Placental pericyte (primary cell): ENCODE results near the gene ARFRP1. TPM values are rescaled to one million over a fixed set of nuclear protein-coding genes. Genes with fewer than 3 reads are reported as not detected.

Experiments
- small RNA-seq: library from RNA; depleted of rRNA; stranded (forward); fragments of <200 nt; gene quantifications from one replicate; pipeline ENCODE3, GENCODE V24; 2012; ENCODE audit warnings: low replicate concordance
- total RNA-seq: library from RNA; depleted of rRNA; stranded (reverse); fragments of >200 nt; gene quantifications from 2 replicates; pipeline ENCODE4 v1.2.3, GENCODE V29; 2012

Gene ARFRP1, protein sequence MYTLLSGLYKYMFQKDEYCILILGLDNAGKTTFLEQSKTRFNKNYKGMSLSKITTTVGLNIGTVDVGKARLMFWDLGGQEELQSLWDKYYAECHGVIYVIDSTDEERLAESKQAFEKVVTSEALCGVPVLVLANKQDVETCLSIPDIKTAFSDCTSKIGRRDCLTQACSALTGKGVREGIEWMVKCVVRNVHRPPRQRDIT
- 43.4 and 45.5 TPM in 2 replicates for total RNA-seq

DNA sequence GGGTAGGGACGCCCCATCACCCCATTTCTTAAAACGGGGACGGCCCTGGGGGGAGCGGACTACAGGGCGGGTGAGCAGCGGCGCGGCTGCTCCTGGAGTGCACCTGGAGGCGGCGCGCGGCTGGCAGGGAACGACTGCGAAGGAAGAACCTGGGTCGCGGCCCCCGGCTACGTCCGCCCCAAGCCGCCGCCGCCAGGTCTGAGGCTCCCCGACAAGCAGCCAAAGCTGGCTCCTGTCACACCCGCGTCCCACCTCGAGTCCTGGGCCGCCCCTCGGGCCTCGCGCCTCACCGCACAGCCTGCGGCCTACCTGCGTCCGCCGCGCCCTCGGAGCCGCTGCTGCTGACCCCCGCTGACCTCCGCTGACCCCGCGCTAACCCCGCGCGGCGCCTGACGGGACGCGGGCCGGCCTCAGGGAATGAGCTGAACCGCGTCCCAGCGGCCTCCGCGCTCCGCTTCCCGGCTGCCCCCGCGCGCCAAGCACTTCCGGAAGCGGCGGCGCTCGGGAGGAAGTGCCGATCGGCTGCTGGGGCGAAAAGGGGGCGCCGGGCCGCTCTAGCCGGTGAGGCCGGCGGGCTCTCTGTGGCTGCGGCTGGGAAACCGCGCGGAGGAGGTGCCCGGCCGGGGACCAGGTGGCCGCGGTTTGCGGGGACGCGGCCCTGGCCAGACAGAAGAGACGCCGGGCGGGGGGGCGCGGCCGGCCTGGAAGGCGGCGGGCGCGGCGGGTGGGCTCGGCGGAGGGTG is at the start of gene ARFRP1, which contains the start of gene ZGPAT:
Gene ARFRP1 (minus strand): TSS at position 419 of the 743 bp plus-strand sequence. CDS start 885 bp downstream, outside the sequence.
Gene ZGPAT (plus strand): TSS at position 482 of the 743 bp plus-strand sequence. CDS start 542 bp downstream, outside the sequence.

DNA sequence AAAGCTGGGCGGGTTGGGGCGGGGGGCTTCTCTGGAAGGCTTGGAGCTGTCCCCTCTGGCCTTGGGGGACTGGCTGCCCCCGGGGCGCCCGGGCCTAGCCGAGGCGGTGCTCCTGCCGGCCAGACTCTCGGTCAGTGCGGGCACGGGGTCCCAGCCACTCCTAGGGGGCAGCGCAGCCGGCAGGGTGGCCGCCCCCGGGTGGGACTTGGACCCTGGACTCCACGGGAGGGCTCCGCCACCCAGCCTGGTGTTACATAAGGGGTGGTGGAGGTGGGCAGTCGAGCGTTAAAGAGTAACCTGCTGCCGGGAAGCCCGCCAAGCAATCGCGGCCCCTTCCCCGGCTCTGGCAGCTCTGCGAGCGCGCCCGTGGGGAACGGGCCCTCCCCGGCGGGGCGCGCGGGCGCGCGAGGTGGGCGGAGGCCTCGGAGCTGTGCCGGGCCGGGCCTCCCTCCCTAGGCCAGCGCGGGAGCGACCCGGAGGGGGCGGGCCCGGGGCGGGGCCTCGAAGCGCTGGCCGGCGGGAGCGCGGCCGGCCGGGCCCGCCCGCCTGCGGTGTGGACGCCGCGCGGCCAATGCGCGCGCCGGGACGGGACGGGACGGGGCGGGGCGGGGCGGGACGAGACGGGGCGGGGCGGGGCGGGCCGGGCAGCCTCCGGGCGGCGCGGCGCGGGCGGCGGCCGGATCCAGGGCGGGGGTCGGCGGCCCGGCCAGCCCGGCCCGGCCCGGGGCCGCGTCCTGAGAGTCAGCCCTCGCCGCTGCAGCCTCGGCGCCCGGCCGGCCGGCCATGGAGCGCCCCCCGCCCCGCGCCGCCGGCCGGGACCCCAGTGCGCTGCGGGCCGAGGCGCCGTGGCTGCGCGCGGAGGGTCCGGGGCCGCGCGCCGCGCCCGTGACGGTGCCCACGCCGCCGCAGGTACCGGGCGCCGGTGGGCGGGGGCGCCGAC is 31.6 kb upstream of the ARFRP1 start, which contains the start of gene SLC2A4RG:
Gene SLC2A4RG (plus strand): TSS at position 647 of the 940 bp plus-strand sequence. CDS start 137 bp downstream, at position 784.

DNA sequence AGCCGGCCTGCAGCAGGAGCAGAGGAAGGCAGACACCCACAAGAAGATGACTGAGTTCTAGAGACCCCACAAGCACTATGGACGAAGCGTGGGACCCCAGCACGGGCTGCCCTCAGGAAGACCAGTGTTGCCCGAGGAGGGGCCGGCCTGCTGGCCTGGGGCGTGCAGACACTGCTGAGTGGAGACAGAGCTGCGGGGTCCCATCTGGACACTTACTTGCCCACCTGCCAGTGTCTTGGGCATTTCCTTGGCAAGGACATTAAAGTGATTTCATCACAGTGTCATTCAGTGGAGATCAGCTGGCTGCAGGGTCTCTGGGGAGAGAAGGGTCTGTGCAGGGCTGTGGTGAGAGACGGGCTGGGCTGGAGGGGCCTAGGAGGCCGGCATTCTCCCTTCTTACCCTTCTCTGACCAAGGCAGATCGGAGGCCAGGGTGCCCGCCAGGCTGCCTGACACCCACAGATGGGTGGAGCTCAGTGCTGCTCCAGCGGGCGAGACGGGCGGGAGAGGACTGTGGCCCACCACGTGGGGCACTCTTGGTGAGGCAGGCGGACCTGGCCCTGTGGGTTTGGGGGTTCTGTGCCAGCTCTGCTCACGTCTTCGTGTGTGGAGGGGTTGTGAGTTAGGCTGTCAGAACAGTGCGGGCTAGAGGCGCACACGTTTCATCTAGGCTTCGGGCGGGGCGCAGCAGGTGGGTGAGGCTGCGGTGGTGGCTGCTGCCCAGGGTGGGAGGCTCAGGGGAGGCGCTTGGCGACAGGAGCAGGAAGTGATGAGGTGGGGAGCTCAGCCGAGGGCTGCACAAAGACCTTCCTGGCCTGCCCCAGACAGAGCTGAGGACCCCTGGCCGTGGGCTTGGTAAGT is 28.3 kb upstream of the ARFRP1 start, which contains the start of gene LIME1:
Gene LIME1 (plus strand): TSS at position 806 of the 860 bp plus-strand sequence. CDS start 886 bp downstream, outside the sequence.

DNA sequence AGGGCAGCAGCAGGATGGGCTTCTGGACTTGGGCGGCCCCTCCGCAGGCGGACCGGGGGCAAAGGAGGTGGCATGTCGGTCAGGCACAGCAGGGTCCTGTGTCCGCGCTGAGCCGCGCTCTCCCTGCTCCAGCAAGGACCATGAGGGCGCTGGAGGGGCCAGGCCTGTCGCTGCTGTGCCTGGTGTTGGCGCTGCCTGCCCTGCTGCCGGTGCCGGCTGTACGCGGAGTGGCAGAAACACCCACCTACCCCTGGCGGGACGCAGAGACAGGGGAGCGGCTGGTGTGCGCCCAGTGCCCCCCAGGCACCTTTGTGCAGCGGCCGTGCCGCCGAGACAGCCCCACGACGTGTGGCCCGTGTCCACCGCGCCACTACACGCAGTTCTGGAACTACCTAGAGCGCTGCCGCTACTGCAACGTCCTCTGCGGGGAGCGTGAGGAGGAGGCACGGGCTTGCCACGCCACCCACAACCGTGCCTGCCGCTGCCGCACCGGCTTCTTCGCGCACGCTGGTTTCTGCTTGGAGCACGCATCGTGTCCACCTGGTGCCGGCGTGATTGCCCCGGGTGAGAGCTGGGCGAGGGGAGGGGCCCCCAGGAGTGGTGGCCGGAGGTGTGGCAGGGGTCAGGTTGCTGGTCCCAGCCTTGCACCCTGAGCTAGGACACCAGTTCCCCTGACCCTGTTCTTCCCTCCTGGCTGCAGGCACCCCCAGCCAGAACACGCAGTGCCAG is 11.0 kb downstream of the ARFRP1 start, which contains the start of gene TNFRSF6B:
Gene TNFRSF6B (plus strand): TSS at position 25 of the 729 bp plus-strand sequence. CDS start 116 bp downstream, at position 141.

DNA sequence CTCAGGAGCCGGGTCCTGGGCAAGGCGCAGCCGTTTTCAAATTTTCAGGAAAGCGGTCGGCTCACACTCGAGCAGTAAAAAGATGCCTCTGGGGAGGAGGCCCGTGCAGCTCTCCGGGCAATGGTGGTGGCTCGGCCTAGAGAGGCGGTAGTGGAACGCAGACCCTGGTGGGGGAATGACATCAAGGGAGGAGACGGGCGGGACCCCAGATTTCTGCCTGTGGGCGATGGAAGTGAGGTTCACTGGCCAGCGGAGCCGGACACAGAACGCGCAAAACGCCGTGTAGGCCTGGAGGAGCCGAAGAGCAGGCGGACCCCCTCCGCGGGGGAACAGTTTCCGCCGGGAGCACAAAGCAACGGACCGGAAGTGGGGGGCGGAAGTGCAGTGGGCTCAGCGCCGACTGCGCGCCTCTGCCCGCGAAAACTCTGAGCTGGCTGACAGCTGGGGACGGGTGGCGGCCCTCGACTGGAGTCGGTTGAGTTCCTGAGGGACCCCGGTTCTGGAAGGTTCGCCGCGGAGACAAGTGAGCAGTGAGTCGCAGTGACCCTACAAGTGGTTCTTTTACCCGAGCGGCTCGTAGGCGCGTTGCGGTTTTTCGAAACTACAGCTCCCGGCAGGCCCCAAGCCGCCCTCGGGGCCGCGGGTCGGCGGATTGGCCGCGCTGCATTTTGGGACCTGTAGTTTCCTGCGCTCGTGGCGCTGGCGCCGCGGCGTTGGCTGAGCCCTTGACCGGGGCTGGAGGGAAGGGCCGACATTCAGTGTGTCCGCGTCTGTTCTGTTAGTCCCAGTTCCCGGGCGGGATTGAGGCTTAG is 49.6 kb downstream of the ARFRP1 start, which contains the start of gene RTEL1:
Gene RTEL1 (plus strand): TSS at position 376 of the 812 bp plus-strand sequence. CDS start 1,091 bp downstream, outside the sequence.

DNA sequence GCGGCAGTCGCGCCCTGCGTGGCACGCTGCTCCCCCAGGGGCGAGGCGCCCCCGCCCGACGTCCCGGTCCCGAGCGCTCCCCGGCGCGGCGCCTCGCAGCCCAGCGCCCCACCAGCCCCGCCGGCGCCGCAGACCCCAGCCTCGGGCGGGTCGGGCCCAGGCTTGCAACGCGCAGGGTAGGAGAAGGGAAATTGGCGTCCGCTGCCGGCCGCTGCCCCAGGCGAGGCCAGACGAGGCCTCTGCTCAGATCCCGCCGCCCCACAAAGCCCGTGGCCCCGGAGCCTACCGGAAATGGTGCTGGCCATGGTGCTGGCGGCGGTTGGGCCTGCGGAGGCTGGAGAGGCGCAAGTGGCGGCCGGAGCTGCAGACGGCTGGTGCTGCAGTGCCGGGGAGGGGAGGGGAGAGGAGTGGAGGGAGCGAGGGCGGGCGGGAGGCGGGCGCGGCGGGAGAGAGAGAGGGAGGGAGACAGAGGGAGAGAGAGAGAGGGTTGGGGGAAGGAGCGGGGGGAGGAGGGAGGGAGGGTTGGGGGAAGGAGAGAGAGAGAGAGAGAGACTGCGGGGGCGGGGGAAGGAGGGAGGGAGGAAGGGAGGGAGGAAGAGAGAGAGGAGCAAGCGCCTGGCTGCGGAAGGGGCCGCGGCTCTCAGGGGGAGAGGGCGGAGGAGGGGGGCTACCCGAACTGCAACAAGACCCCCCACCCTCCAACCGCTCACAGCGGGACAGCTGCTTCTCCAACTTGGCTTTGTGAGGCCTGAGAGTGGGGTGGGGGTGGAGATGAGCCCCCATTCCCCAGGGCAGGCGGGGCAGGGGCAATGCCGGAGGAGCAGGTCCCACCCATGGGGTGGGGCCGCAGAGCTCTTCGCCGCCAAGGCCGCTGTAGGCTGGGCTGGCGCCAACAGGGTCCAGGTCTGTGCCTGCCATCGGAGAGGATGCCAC is 54.5 kb downstream of the ARFRP1 start, which contains the start of gene STMN3:
Gene STMN3 (minus strand): TSS at position 384 of the 933 bp plus-strand sequence. CDS start 79 bp downstream, at position 305.

Small RNA genes lying within 50 kb of the gene (small RNA-seq; reads per million reads assigned to genes)
- gene LIME1, result not detected
- gene TNFRSF6B, result not detected

Other genes starting within 250 kb of the ARFRP1 start
- not detected in 2 replicates for gene KCNQ2, start 235.3 kb downstream of the ARFRP1 start, total RNA-seq
- 1.3 and 4.6 TPM in 2 replicates for gene EEF1A2, start 208.9 kb downstream of the ARFRP1 start, total RNA-seq
- gene PPDPF, start 187.2 kb downstream of the ARFRP1 start, total RNA-seq, result 63.5 and 86.3 TPM in 2 replicates
- gene PTK6, start 170.6 kb downstream of the ARFRP1 start, total RNA-seq, result 0.14 and 0.44 TPM in 2 replicates
- gene SRMS, start 160.2 kb downstream of the ARFRP1 start, total RNA-seq, result not detected in 2 replicates
- gene FNDC11, start 153.8 kb downstream of the ARFRP1 start, total RNA-seq, result 0.43 and 0.88 TPM in 2 replicates
- gene HELZ2, start 133.7 kb downstream of the ARFRP1 start, total RNA-seq, result 42.7 and 81.7 TPM in 2 replicates
- 11.2 and 16.0 TPM in 2 replicates for gene GMEB2, start 80.9 kb downstream of the ARFRP1 start, total RNA-seq
- gene STMN3, start 54.6 kb downstream of the ARFRP1 start, total RNA-seq, result 9.2 and 41.1 TPM in 2 replicates
- gene RTEL1, start 49.7 kb downstream of the ARFRP1 start, total RNA-seq, result 24.5 and 29.5 TPM in 2 replicates
- 3.9 and 35.9 TPM in 2 replicates for gene TNFRSF6B, start 11.3 kb downstream of the ARFRP1 start, total RNA-seq
- 20.6 and 24.9 TPM in 2 replicates for gene ZGPAT, start 63 bp upstream of the ARFRP1 start, total RNA-seq
- gene LIME1, start 28.7 kb upstream of the ARFRP1 start, total RNA-seq, result 3.1 and 4.2 TPM in 2 replicates
- gene SLC2A4RG, start 31.8 kb upstream of the ARFRP1 start, total RNA-seq, result 27.6 and 54.1 TPM in 2 replicates
- gene ZBTB46, start 123.3 kb upstream of the ARFRP1 start, total RNA-seq, result 3.3 and 20.5 TPM in 2 replicates
- not detected in 2 replicates for gene ABHD16B, start 153.5 kb upstream of the ARFRP1 start, total RNA-seq
- gene TPD52L2, start 157.3 kb upstream of the ARFRP1 start, total RNA-seq, result 145 and 153 TPM in 2 replicates
- 51.9 and 77.0 TPM in 2 replicates for gene DNAJC5, start 187.2 kb upstream of the ARFRP1 start, total RNA-seq
- 21.2 and 33.5 TPM in 2 replicates for gene UCKL1, start 248.4 kb upstream of the ARFRP1 start, total RNA-seq